Mesenchymal stem cell (in vitro differentiated cells and primary cell): ENCODE measurements around the gene GPR141.

Experiments
- DNase-seq: peaks from one replicate; pipeline ENCODE4 v3.0.0-alpha.2; 2013
- H2AFZ ChIP-seq: one replicate; pipeline ENCODE4 v1.6.1; 2013; ENCODE audit warnings: low read depth, mild to moderate bottlenecking, control low read depth, inconsistent platforms, low read length, moderate library complexity
- H2AK5ac ChIP-seq: 2 replicates; pipeline ENCODE4 v1.6.1; 2013; ENCODE audit warnings: low read length, moderate library complexity, mild to moderate bottlenecking, inconsistent platforms; ENCODE audit not compliant: severe bottlenecking
- H2BK120ac ChIP-seq: one replicate; pipeline ENCODE4 v1.6.1; 2013; ENCODE audit warnings: low read depth, mild to moderate bottlenecking, inconsistent platforms, low read length, moderate library complexity
- H2BK12ac ChIP-seq, 2 experiments: one replicate each; pipeline ENCODE4 v1.6.1; 2013; ENCODE audit warnings: inconsistent platforms in 2 of 2, low read length in 2 of 2, mild to moderate bottlenecking in 2 of 2, moderate library complexity in 2 of 2, control low read depth in 1 of 2
- H2BK15ac ChIP-seq: one replicate; pipeline ENCODE4 v1.6.1; 2013; ENCODE audit warnings: mild to moderate bottlenecking, low read depth, inconsistent platforms; ENCODE audit not compliant: poor library complexity, severe bottlenecking
- H2BK5ac ChIP-seq: 2 replicates; pipeline ENCODE4 v1.6.1; 2013; ENCODE audit warnings: low read depth, mild to moderate bottlenecking, low read length, control low read depth, inconsistent platforms; ENCODE audit not compliant: poor library complexity, severe bottlenecking
- H3K14ac ChIP-seq, 2 experiments: one replicate each; pipeline ENCODE4 v1.6.1; 2013; ENCODE audit warnings: inconsistent platforms in 2 of 2, low read length in 2 of 2, control low read depth in 1 of 2, mild to moderate bottlenecking in 1 of 2, moderate library complexity in 1 of 2
- H3K18ac ChIP-seq, 2 experiments: one replicate each; pipeline ENCODE4 v1.6.1; 2013; ENCODE audit warnings: inconsistent platforms in 2 of 2, low read length in 2 of 2, control low read depth in 1 of 2, low read depth in 1 of 2, mild to moderate bottlenecking in 1 of 2
- H3K23ac ChIP-seq, 2 experiments: one replicate each; pipeline ENCODE4 v1.6.1; 2013; ENCODE audit warnings: inconsistent platforms in 2 of 2, low read length in 2 of 2, mild to moderate bottlenecking in 2 of 2, moderate library complexity in 2 of 2, control low read depth in 1 of 2
- H3K27ac ChIP-seq: 2 replicates; pipeline ENCODE4 v1.5.1; 2013; ENCODE audit warnings: mild to moderate bottlenecking, moderate library complexity, low read length, control low read depth, inconsistent platforms; ENCODE audit not compliant: poor library complexity, severe bottlenecking
- H3K27me3 ChIP-seq, 2 experiments: 2 replicates each; pipeline versions ENCODE4 v1.6.1 to v1.7.0; 2013; ENCODE audit warnings: low read length in 2 of 2, mild to moderate bottlenecking in 2 of 2, moderate library complexity in 2 of 2, control low read depth in 1 of 2, inconsistent platforms in 1 of 2; ENCODE audit not compliant: control insufficient read depth in 1 of 2, insufficient read depth in 1 of 2
- H3K36me3 ChIP-seq, 2 experiments: 2 replicates each; pipeline versions ENCODE4 v1.6.1 to v1.7.0; 2013; ENCODE audit warnings: low read length in 2 of 2, control low read depth in 1 of 2, inconsistent platforms in 1 of 2, low read depth in 1 of 2, mild to moderate bottlenecking in 1 of 2; ENCODE audit not compliant: insufficient read depth in 2 of 2, control insufficient read depth in 1 of 2
- H3K4ac ChIP-seq, 2 experiments: one replicate each; pipeline ENCODE4 v1.6.1; 2013; ENCODE audit warnings: inconsistent platforms in 2 of 2, low read length in 2 of 2, mild to moderate bottlenecking in 2 of 2, moderate library complexity in 2 of 2, control low read depth in 1 of 2, low read depth in 1 of 2
- H3K4me1 ChIP-seq: 2 replicates; pipeline ENCODE4 v1.6.1; 2013; ENCODE audit warnings: low read depth, low read length, control low read depth; ENCODE audit not compliant: control insufficient read depth, insufficient read depth
- H3K4me2 ChIP-seq: 2 replicates; pipeline ENCODE4 v1.6.1; 2013; ENCODE audit warnings: low read length, mild to moderate bottlenecking, inconsistent platforms; ENCODE audit not compliant: poor library complexity, severe bottlenecking
- H3K4me3 ChIP-seq, 2 experiments: 2 replicates each; pipeline versions ENCODE4 v1.5.1 to v1.7.0; 2013; ENCODE audit warnings: low read length in 2 of 2, mild to moderate bottlenecking in 2 of 2, control low read depth in 1 of 2, low read depth in 1 of 2; ENCODE audit not compliant: insufficient read depth in 1 of 2
- H3K79me1 ChIP-seq: replicated peaks from 2 replicates; pipeline ENCODE4 v1.6.1; 2013; ENCODE audit warnings: mild to moderate bottlenecking, control low read depth, low read length, inconsistent platforms; ENCODE audit not compliant: poor library complexity, severe bottlenecking
- H3K9ac ChIP-seq: 2 replicates; pipeline ENCODE4 v1.7.0; 2013; ENCODE audit warnings: mild to moderate bottlenecking, low read length, moderate library complexity
- H3K9me3 ChIP-seq: 2 replicates; pipeline ENCODE4 v1.7.0; 2013; ENCODE audit warnings: mild to moderate bottlenecking, low read length; ENCODE audit not compliant: control insufficient read depth
- H4K8ac ChIP-seq: one replicate; pipeline ENCODE4 v1.6.1; 2013; ENCODE audit warnings: inconsistent platforms, mild to moderate bottlenecking, low read length, moderate library complexity
- H4K91ac ChIP-seq: one replicate; pipeline ENCODE4 v1.6.1; 2013; ENCODE audit warnings: mild to moderate bottlenecking, low read length, inconsistent platforms
- WGBS: methylation state at CpG from one replicate; pipeline ENCODE4 v1.1.7; 2013; ENCODE audit warnings: mixed read lengths; 5-methylcytosine and 5-hydroxymethylcytosine counted together

Gene GPR141

DNA sequence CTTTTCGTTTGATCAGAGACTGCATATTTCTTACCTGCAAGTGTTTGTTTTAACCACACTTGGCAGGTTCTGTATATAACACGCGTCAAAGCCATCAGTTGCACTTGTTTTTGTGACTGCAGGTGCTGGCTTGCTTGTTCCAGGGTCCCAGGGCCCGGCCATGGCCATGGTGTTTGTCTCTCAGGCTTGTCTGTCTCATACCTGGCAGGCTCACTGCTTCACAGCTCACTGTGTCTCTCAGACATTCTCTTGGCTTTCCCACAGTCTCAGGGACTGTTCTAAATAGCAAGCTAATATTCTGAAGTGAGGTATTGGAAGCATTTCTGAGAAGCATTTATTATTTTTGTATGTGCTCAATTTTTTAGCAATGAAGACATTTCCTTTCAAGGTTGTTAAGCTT, 46.9 kb downstream of the GPR141 start:
- Histone ChIP-seq H2AK5ac (no peak overlapping the region), H3K23ac (no peak overlapping the region), H2BK120ac (no peak overlapping the region), H3K27me3 (no peaks in the 10 kb centered on the region), H3K27ac (no peak overlapping the region), H4K91ac (no peak overlapping the region), H3K4me1 (no peaks in the 10 kb centered on the region), H4K8ac (no peak overlapping the region), H3K14ac (no peak overlapping the region), H2BK5ac (no peak overlapping the region), H2BK12ac (no peak overlapping the region), H3K18ac (no peak overlapping the region), H3K9me3 (no peaks in the 10 kb centered on the region), H3K79me1 (no peaks in the 10 kb centered on the region), H3K4me2 (no peak overlapping the region), H3K4me3 (no peak overlapping the region), H2AFZ (no peak overlapping the region), H3K36me3 (no peaks in the 10 kb centered on the region), H2BK15ac (no peak overlapping the region), H3K9ac (no peak overlapping the region), H3K4ac (no peak overlapping the region)
- DNase-seq: no peak
- WGBS: 66% methylated on average over 4 of the region's 4 CpGs

DNA sequence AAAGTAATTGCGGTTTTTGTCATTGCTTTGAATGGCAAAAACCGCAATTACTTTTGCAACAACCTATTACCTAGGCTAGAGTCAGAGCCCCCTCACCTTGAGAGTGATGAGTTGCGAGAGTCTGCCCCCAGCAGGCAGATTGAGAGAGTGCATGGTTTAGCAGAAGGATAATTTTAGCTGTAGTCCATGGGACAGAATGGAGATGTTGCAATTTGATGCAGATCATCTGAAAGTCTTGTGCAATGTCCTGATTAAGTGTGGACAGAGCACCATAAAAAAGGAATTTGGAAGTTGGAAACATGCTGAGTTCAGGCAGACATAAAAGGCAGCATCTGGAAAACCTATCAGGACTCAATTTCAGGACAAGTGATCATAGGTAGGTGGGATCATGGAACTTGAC, 48.7 kb downstream of the GPR141 start:
- Histone ChIP-seq H3K4me2 (no peak overlapping the region), H3K27me3 (no peaks in the 10 kb centered on the region), H3K9me3 (no peaks in the 10 kb centered on the region), H3K4me1 (no peaks in the 10 kb centered on the region), H2AK5ac (no peak overlapping the region), H3K18ac (no peak overlapping the region), H3K9ac (no peak overlapping the region), H2BK12ac (no peak overlapping the region), H3K27ac (no peak overlapping the region), H3K36me3 (no peaks in the 10 kb centered on the region), H3K4me3 (no peak overlapping the region), H2AFZ (no peak overlapping the region), H3K4ac (no peak overlapping the region), H4K8ac (no peak overlapping the region), H3K14ac (no peak overlapping the region), H4K91ac (no peak overlapping the region), H2BK15ac (no peak overlapping the region), H2BK5ac (no peak overlapping the region), H3K79me1 (no peaks in the 10 kb centered on the region), H2BK120ac (no peak overlapping the region), H3K23ac (no peak overlapping the region)
- WGBS: 2% methylated on average over 1 of the region's 3 CpGs
- no peak for DNase-seq

DNA sequence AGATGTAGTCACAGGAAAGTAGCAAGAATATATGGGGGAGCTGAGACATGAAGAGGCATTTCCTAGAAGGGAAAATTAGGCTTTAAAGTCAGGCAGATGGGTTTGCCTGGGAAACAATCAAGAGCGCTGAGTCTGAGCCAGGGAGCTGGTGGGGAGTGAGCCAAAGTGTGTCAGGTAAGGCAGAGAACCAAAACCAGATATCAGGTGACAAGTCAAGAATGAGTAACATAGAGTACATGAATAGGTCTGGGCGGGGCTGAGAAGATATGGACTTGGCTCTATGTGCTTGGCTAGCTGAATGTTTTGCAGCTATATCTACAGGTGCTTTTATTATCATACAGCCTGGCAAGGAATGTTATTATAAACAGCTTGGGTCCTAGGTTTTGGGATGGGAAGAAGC, 49.3 kb downstream of the GPR141 start:
- DNase-seq: no peak
- Histone ChIP-seq H3K27ac (no peak overlapping the region), H2BK120ac (no peak overlapping the region), H3K4me3 (no peak overlapping the region), H3K27me3 (no peaks in the 10 kb centered on the region), H3K9ac (no peak overlapping the region), H2BK15ac (no peak overlapping the region), H3K79me1 (no peaks in the 10 kb centered on the region), H2AFZ (no peak overlapping the region), H2BK5ac (no peak overlapping the region), H3K4me1 (no peaks in the 10 kb centered on the region), H3K23ac (no peak overlapping the region), H2BK12ac (no peak overlapping the region), H3K4me2 (no peak overlapping the region), H3K9me3 (no peaks in the 10 kb centered on the region), H3K36me3 (no peaks in the 10 kb centered on the region), H4K91ac (no peak overlapping the region), H3K14ac (no peak overlapping the region), H3K18ac (no peak overlapping the region), H2AK5ac (no peak overlapping the region), H3K4ac (no peak overlapping the region), H4K8ac (no peak overlapping the region)
- 81% methylated on average over 2 of the region's 2 CpGs for WGBS

DNA sequence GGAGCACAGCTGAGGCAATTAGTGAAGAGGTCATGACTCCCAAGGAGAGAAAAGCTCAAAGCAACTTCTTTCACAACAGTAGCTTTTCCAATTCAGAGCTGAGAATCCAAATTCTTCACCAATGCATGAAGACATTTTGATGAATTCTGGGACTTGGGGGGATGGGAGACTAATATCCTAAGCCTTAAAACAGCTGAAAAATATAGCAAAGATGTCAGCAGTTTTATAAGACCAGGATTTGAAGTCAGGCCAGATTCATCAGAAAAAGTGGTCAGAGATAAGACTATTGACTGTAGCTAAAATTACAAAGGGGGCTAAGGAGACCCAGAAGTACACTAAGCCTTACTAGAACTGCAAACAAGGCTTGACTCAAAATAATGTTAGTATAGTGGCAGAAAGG, 51.6 kb downstream of the GPR141 start:
- no peak overlapping the region for H2AFZ ChIP-seq
- H3K9ac ChIP-seq: no peak overlapping the region
- no peaks in the 10 kb centered on the region for H3K9me3 ChIP-seq
- no peak overlapping the region for H3K4me3 ChIP-seq
- no peak overlapping the region for H3K4ac ChIP-seq
- no peak overlapping the region for H2BK15ac ChIP-seq
- no peak overlapping the region for H2BK12ac ChIP-seq
- no peak overlapping the region for H3K27ac ChIP-seq
- H4K91ac ChIP-seq: no peak overlapping the region
- no peak overlapping the region for H3K14ac ChIP-seq
- H3K23ac ChIP-seq: no peak overlapping the region
- no peak overlapping the region for H2BK120ac ChIP-seq
- no peak overlapping the region for H2AK5ac ChIP-seq
- no peaks in the 10 kb centered on the region for H3K4me1 ChIP-seq
- no peaks in the 10 kb centered on the region for H3K36me3 ChIP-seq
- H3K4me2 ChIP-seq: no peak overlapping the region
- DNase-seq: no peak
- no peak overlapping the region for H3K18ac ChIP-seq
- no peaks in the 10 kb centered on the region for H3K27me3 ChIP-seq
- no peak overlapping the region for H4K8ac ChIP-seq
- no peak overlapping the region for H2BK5ac ChIP-seq
- no peaks in the 10 kb centered on the region for H3K79me1 ChIP-seq
